A673 (cell line): Measurements from ENCODE around the gene CDHR2. TPM values are rescaled to one million over a fixed set of nuclear protein-coding genes. Genes with fewer than 3 reads are reported as not detected.

Experiments
- BruUV-seq: library from RNA; stranded (reverse); fragments of 400-500 nt; replicated peaks from 2 replicates; lab custom pipeline; 2021; lab: Mats Ljungman, UMichigan
- CTCF ChIA-PET: fragments of 300-600 bp; sonication (Branson Sonifier 250); formaldehyde crosslinking; loops from one replicate; lab custom pipeline; 2022; ENCODE audit warnings: antibody characterized with exemption; lab: Charles Lee
- POLR2A ChIA-PET: fragments of 300-600 bp; sonication (Branson Sonifier 250); formaldehyde crosslinking; loops from one replicate; lab custom pipeline; 2022; ENCODE audit warnings: antibody characterized with exemption; ENCODE audit not compliant: low non-redundant PET; lab: Charles Lee
- DNase-seq: peaks from one replicate; pipeline ENCODE4 v3.0.0-alpha.2; 2015; ENCODE audit warnings: low spot score
- H3K27ac ChIP-seq: fragments of 200-600 bp; sonication (generic); 2 replicates; pipeline ENCODE4 v1.5.1; 2016; ENCODE audit warnings: mixed run types, low read depth, mild to moderate bottlenecking, mixed read lengths, antibody characterized with exemption, low read length; ENCODE audit not compliant: poor library complexity, severe bottlenecking
- H3K27me3 ChIP-seq: fragments of 200-600 bp; sonication (generic); replicated peaks from 2 replicates; pipeline ENCODE4 v1.6.1; 2017; ENCODE audit warnings: mixed run types, low read depth, mild to moderate bottlenecking, mixed read lengths, antibody characterized with exemption, low read length; ENCODE audit not compliant: insufficient read depth, poor library complexity
- H3K36me3 ChIP-seq: fragments of 200-600 bp; sonication (generic); 2 replicates; pipeline ENCODE4 v1.6.1; 2016; ENCODE audit warnings: mixed run types, mild to moderate bottlenecking, mixed read lengths, antibody characterized with exemption, low read length; ENCODE audit not compliant: insufficient read depth, poor library complexity, severe bottlenecking
- H3K4me1 ChIP-seq: fragments of 200-600 bp; sonication (generic); 2 replicates; pipeline ENCODE4 v1.6.1; 2017; ENCODE audit warnings: mixed run types, mild to moderate bottlenecking, mixed read lengths, antibody characterized with exemption, low read length; ENCODE audit not compliant: insufficient read depth, poor library complexity, severe bottlenecking
- H3K4me3 ChIP-seq: fragments of 200-600 bp; sonication (generic); 2 replicates; pipeline ENCODE4 v1.5.1; 2016; ENCODE audit warnings: low read depth, mixed run types, mild to moderate bottlenecking, mixed read lengths, low read length; ENCODE audit not compliant: poor library complexity, severe bottlenecking
- H3K9me3 ChIP-seq: fragments of 200-600 bp; sonication (generic); 2 replicates; pipeline ENCODE4 v1.6.1; 2016; ENCODE audit warnings: mixed run types, low read depth, mild to moderate bottlenecking, mixed read lengths, antibody characterized with exemption, low read length; ENCODE audit not compliant: poor library complexity, severe bottlenecking
- CTCF ChIP-seq: fragments of 300-800, 200-600 bp; sonication (generic); conservative IDR thresholded peaks from 2 replicates; pipeline ENCODE4 v1.5.1; 2017; ENCODE audit warnings: low read depth, mild to moderate bottlenecking, antibody characterized with exemption, low read length, moderate library complexity, mixed read lengths
- EZH2 ChIP-seq: fragments of 200-600 bp; sonication (generic); IDR thresholded peaks from 2 replicates; pipeline ENCODE4 v1.6.1; 2017; ENCODE audit warnings: borderline replicate concordance, low read depth, mild to moderate bottlenecking, mixed read lengths, antibody characterized with exemption, low read length; ENCODE audit not compliant: poor library complexity, severe bottlenecking
- intact Hi-C: fragments of 100-400 bp; cut with micrococcal nuclease; formaldehyde crosslinking; loops from one replicate; pipeline ENCODE4 v1.10.0; 2022; ENCODE audit not compliant: unreplicated experiment
- total RNA-seq: library from RNA; stranded (reverse); gene quantifications from 2 replicates; pipeline ENCODE4 v1.2.3, GENCODE V29; 2021

The CDHR2 gene
- total RNA-seq, 1 experiment from 2014 or later = not detected

- DNase-seq = no peak
- POLR2A ChIA-PET = no interaction called here
- Histone ChIP-seq H3K4me1 (peaks cover 19% of the 10 kb centered on the region), H3K27ac (no peak overlapping the region), H3K4me3 (no peak overlapping the region), H3K9me3 (no peaks in the 10 kb centered on the region), H3K27me3 (no peaks in the 10 kb centered on the region), H3K36me3 (no peaks in the 10 kb centered on the region)
- CTCF ChIA-PET = no interaction called here
- no peak for TF ChIP-seq CTCF
- no peak for TF ChIP-seq EZH2
- intact Hi-C loops = no loop called here
- no TSS peak for BruUV-seq
Observed at GRCh38 chr5:176545388-176545736, 3.8 kb upstream of the CDHR2 start.

- H3K9me3 ChIP-seq = no peaks in the 10 kb centered on the region
- no peak overlapping the region for H3K4me3 ChIP-seq
- TF ChIP-seq CTCF (no peak), EZH2 (no peak)
- intact Hi-C loops = no loop called here
- ChIA-PET CTCF (no interaction called here), POLR2A (no interaction called here)
- DNase-seq = no peak
- no peak overlapping the region for H3K27ac ChIP-seq
- no peaks in the 10 kb centered on the region for H3K36me3 ChIP-seq
- H3K27me3 ChIP-seq = no peaks in the 10 kb centered on the region
- BruUV-seq = no TSS peak
- peaks cover 14% of the 10 kb centered on the region for H3K4me1 ChIP-seq
Observed at GRCh38 chr5:176545737-176546509, 3.2 kb upstream of the CDHR2 start.

GRCh38 chr5:176547802-176548201 lies 1.3 kb upstream of the CDHR2 start:
- H3K9me3 ChIP-seq = no peaks in the 10 kb centered on the region
- no peaks in the 10 kb centered on the region for H3K27me3 ChIP-seq
- H3K27ac ChIP-seq = no peak overlapping the region
- H3K36me3 ChIP-seq = no peaks in the 10 kb centered on the region
- no TSS peak for BruUV-seq
- DNase-seq = no peak
- no peak overlapping the region for H3K4me3 ChIP-seq
- CTCF ChIA-PET = interaction anchor here (0.5 kb wide), 1 partner anchor 24 kb away, joined by 3 read pairs; no protein-coding TSS in a partner anchor
- no peak for TF ChIP-seq EZH2
- TF ChIP-seq CTCF = no peak
- POLR2A ChIA-PET = no interaction called here
- intact Hi-C loops = no loop called here
- H3K4me1 ChIP-seq = no peaks in the 10 kb centered on the region
